Loucy (cell line): Measurements from ENCODE around the gene COL13A1.

ENCODE experiments used
- H2AFZ ChIP-seq: fragments of 200-600 bp; sonication (generic); 2 replicates; pipeline ENCODE4 v1.6.0; 2016; ENCODE audit warnings: antibody characterized with exemption, mild to moderate bottlenecking, low read length, moderate library complexity
- H3F3A ChIP-seq: fragments of 200-600 bp; 2 replicates; pipeline ENCODE4 v1.6.0; 2016; ENCODE audit warnings: antibody characterized with exemption, low read depth, mild to moderate bottlenecking
- H3K27me3 ChIP-seq: fragments of 200-600 bp; sonication (generic); 2 replicates; pipeline ENCODE4 v1.6.1; 2014; ENCODE audit warnings: low read length, mild to moderate bottlenecking; ENCODE audit not compliant: insufficient read depth, poor library complexity, severe bottlenecking
- H3K36me3 ChIP-seq: fragments of 200-600 bp; sonication (generic); 2 replicates; pipeline ENCODE4 v1.6.1; 2016; ENCODE audit warnings: low read length; ENCODE audit not compliant: insufficient read depth
- H3K4me1 ChIP-seq: fragments of 200-600 bp; sonication (generic); 2 replicates; pipeline ENCODE4 v1.5.1; 2014; ENCODE audit warnings: low read length, mild to moderate bottlenecking; ENCODE audit not compliant: insufficient read depth, poor library complexity, severe bottlenecking
- H3K4me2 ChIP-seq: fragments of 200-600 bp; sonication (generic); 2 replicates; pipeline ENCODE4 v1.6.0; 2014; ENCODE audit warnings: antibody characterized with exemption, low read length, low read depth, mild to moderate bottlenecking; ENCODE audit not compliant: poor library complexity, severe bottlenecking
- H3K4me3 ChIP-seq: fragments of 200-600 bp; sonication (generic); 2 replicates; pipeline ENCODE4 v1.5.1; 2014; ENCODE audit warnings: low read length, mild to moderate bottlenecking, mixed read lengths; ENCODE audit not compliant: poor library complexity, severe bottlenecking
- H3K79me2 ChIP-seq: fragments of 200-600 bp; sonication (generic); 2 replicates; pipeline ENCODE4 v1.6.1; 2014; ENCODE audit warnings: low read length; ENCODE audit not compliant: insufficient read depth
- H3K9ac ChIP-seq: fragments of 200-600 bp; sonication (generic); 2 replicates; pipeline ENCODE4 v1.6.0; 2014; ENCODE audit warnings: mild to moderate bottlenecking, low read depth, low read length, moderate library complexity; ENCODE audit not compliant: poor library complexity, severe bottlenecking
- H3K9me2 ChIP-seq: fragments of 200-600 bp; sonication (generic); replicated peaks from 2 replicates; pipeline ENCODE4 v1.6.1; 2016; ENCODE audit warnings: low read depth, low read length, mixed read lengths
- H3K9me3 ChIP-seq: fragments of 200-600 bp; sonication (generic); 2 replicates; pipeline ENCODE4 v1.6.1; 2014; ENCODE audit warnings: mild to moderate bottlenecking, antibody characterized with exemption, low read length, low read depth; ENCODE audit not compliant: insufficient read depth
- H4K20me1 ChIP-seq: fragments of 200-600 bp; sonication (generic); 2 replicates; pipeline ENCODE4 v1.6.0; 2014; ENCODE audit warnings: antibody characterized with exemption, low read length, mild to moderate bottlenecking; ENCODE audit not compliant: insufficient read depth, poor library complexity, severe bottlenecking
- EZH2phosphoT487 ChIP-seq: fragments of 200-600 bp; IDR thresholded peaks from 2 replicates; pipeline ENCODE4 v1.6.1; 2018; ENCODE audit warnings: antibody characterized with exemption, mild to moderate bottlenecking, moderate library complexity, borderline replicate concordance
- TF ChIP-seq, protein P1 (sequence below): fragments of 200-600 bp; sonication (generic); conservative IDR thresholded peaks from 2 replicates; pipeline ENCODE4 v1.5.1; 2014; ENCODE audit warnings: mild to moderate bottlenecking, antibody characterized with exemption, low read length

The COL13A1 gene

DNA sequence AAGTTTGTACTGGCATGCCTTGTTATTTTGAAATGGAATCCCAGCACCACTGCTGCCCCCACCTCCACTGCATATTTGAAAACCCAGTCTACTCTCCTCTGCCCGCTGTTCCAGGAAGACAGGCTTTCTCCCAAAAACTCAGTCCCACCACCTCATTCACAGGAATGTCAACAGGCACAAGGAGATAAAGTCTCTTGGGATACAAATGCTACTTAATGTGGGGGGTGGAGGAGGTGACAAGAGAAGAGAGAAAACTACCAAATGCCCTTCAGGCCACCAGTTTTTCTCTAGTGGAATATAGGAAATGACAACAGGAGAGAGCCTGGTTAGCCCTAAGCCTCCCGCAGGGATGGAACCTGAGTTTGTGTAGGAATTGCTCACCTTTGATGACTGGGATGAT, 1.0 kb upstream of the COL13A1 start:
- Histone ChIP-seq H3K36me3 (no peaks in the 10 kb centered on the region), H3K9me2 (no peaks in the 10 kb centered on the region), H3F3A (no peaks in the 10 kb centered on the region), H2AFZ (no peak overlapping the region), H3K4me2 (peak overlapping the region; percentile 85), H3K9ac (no peak overlapping the region), H3K4me3 (peak overlapping the region; percentile 73), H4K20me1 (no peaks in the 10 kb centered on the region), H3K79me2 (no peaks in the 10 kb centered on the region), H3K9me3 (no peaks in the 10 kb centered on the region), H3K27me3 (no peaks in the 10 kb centered on the region), H3K4me1 (peaks cover 35% of the 10 kb centered on the region)
- no peak for TF ChIP-seq EZH2phosphoT487
- TF ChIP-seq, protein P1, sequence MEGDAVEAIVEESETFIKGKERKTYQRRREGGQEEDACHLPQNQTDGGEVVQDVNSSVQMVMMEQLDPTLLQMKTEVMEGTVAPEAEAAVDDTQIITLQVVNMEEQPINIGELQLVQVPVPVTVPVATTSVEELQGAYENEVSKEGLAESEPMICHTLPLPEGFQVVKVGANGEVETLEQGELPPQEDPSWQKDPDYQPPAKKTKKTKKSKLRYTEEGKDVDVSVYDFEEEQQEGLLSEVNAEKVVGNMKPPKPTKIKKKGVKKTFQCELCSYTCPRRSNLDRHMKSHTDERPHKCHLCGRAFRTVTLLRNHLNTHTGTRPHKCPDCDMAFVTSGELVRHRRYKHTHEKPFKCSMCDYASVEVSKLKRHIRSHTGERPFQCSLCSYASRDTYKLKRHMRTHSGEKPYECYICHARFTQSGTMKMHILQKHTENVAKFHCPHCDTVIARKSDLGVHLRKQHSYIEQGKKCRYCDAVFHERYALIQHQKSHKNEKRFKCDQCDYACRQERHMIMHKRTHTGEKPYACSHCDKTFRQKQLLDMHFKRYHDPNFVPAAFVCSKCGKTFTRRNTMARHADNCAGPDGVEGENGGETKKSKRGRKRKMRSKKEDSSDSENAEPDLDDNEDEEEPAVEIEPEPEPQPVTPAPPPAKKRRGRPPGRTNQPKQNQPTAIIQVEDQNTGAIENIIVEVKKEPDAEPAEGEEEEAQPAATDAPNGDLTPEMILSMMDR = no peak

DNA sequence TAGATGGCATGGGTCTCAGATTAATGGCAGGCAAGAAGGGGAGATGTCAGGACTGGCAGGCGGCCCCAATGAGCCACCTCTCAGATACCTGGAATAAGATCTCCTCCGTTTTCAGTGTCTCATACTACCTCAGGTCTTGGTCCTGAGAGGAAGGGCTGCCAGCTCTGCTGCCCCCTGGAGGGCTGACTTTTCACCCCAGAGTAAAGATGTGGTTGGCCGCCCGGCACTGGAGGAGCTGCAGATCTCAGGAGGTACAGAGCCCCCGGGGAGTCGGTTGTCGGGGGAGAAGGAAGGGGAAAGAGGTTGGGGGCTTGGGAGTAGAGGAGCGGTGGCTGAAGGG, 642 bp upstream of the COL13A1 start:
- Histone ChIP-seq H2AFZ (peak overlapping the region; percentile 84), H3K79me2 (no peaks in the 10 kb centered on the region), H3K4me3 (peak overlapping the region; percentile 73), H4K20me1 (no peaks in the 10 kb centered on the region), H3K4me2 (peak overlapping the region; percentile 85), H3K27me3 (no peaks in the 10 kb centered on the region), H3K36me3 (no peaks in the 10 kb centered on the region), H3K9me3 (no peaks in the 10 kb centered on the region), H3K9me2 (no peaks in the 10 kb centered on the region), H3F3A (no peaks in the 10 kb centered on the region), H3K9ac (peak overlapping the region; percentile 75), H3K4me1 (peaks cover 35% of the 10 kb centered on the region)
- TF ChIP-seq EZH2phosphoT487 = no peak
- TF ChIP-seq, protein P1 = peak; percentile 84

DNA sequence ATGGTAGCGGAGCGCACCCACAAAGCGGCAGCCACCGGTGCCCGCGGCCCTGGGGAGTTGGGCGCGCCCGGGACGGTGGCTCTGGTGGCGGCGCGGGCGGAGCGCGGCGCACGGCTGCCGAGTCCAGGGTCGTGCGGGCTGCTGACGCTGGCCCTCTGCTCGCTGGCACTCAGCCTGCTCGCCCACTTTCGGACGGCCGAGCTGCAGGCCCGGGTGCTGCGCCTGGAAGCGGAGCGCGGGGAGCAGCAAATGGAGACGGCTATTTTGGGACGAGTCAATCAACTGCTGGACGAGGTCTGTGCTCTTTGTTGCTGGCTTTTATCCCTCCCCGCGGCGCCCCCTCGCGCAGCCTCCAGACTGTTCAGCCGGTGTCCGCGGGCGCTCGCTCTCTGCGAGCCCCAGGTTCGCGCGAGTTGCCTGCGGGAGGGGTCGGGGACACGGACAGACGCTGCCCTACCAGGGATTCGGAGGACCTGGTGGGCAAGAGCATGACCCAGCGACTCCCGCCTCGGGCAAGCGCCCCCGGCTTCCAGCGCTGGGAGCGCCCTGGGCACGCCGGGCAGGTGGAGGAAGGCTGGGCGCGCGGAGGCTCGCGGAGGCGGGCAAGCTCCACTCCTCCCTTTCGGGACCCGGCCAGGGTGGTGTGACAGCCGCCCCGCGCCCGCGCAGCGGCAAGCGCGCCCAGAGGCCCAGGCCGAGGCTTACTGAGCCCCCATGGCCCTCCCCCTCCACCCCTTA, 887 bp downstream of the COL13A1 start:
- H2AFZ ChIP-seq = no peak overlapping the region
- H3K9ac ChIP-seq = no peak overlapping the region
- H3K9me2 ChIP-seq = no peaks in the 10 kb centered on the region
- no peaks in the 10 kb centered on the region for H3K79me2 ChIP-seq
- H3F3A ChIP-seq = no peaks in the 10 kb centered on the region
- H3K9me3 ChIP-seq = no peaks in the 10 kb centered on the region
- no peak overlapping the region for H3K4me2 ChIP-seq
- no peak for TF ChIP-seq EZH2phosphoT487
- TF ChIP-seq, protein P1 = no peak
- H3K27me3 ChIP-seq = no peaks in the 10 kb centered on the region
- H3K36me3 ChIP-seq = no peaks in the 10 kb centered on the region
- H4K20me1 ChIP-seq = no peaks in the 10 kb centered on the region
- H3K4me1 ChIP-seq = peaks cover 35% of the 10 kb centered on the region
- no peak overlapping the region for H3K4me3 ChIP-seq
